ENCODE data around the gene NIPBL. TPM values are rescaled to one million over a fixed set of nuclear protein-coding genes. Genes with fewer than 3 reads are reported as not detected.

Gene NIPBL
- total RNA-seq (2021; ENCODE audit: unreplicated experiment) (45.1 TPM), Bru-seq, nascent RNA (percentile 90 among the genes with signal in this experiment), BruChase-seq, experiment 1, labeled RNA remaining after a 6-hour chase (percentile 83 among the genes with signal in this experiment), BruChase-seq, experiment 2, labeled RNA remaining after a 2-hour chase (percentile 83 among the genes with signal in this experiment)
- polyA plus RNA-seq (2012): 14.4 and 16.5 TPM in 2 replicates
- long read RNA-seq, partial matches to known transcripts: 46 of 58 reads
- long read RNA-seq, other reads (novel, unspliced or antisense): 12 of 58 reads

- CTCF ChIA-PET: interaction anchor here (0.9 to 2.1 kb wide), 4 partner anchors 9 to 151 kb away, joined by 4 to 7 read pairs (median 6); no protein-coding TSS in a partner anchor
- peaks cover 9% of the 10 kb centered on the region; the same call in 1 of the 2 replicates for H4K20me1 ChIP-seq (ENCODE audit: insufficient read depth)
- peak within 1 kb of the TSS; percentile 89 for H3K9ac ChIP-seq (ENCODE audit: low read length)
- no TSS peak for BruUV-seq (replicated peaks)
- no peaks in the 10 kb centered on the region for H3K9me2 ChIP-seq (ENCODE audit: insufficient read depth)
- H3K27ac ChIP-seq (ENCODE audit: low read depth, low read length): peak within 1 kb of the TSS; percentile 97
- TF ChIP-seq JUND (IDR thresholded peaks at IDR 0.05): no peak
- TF ChIP-seq YY1 (IDR thresholded peaks at IDR 0.05; ENCODE audit: extremely low read depth, insufficient replicate concordance, low read depth, low read length): peak; percentile 84
- TF ChIP-seq POLR2A (IDR thresholded peaks at IDR 0.05; ENCODE audit: borderline replicate concordance, extremely low read depth, insufficient read depth, insufficient read length): peak; percentile 89
- TF ChIP-seq EZH2phosphoT487 (IDR thresholded peaks at IDR 0.05; ENCODE audit: borderline replicate concordance): no peak
- peak; percentile 94 for TF ChIP-seq POLR2AphosphoS5 (IDR thresholded peaks at IDR 0.05; ENCODE audit: low read depth, low read length)
- no peak; the same call in 1 of the 2 replicates for TF ChIP-seq SP1 (IDR thresholded peaks at IDR 0.05; ENCODE audit: low read depth)
- TF ChIP-seq ZNF274 (IDR thresholded peaks at IDR 0.05; ENCODE audit: low read depth, low read length): no peak
- no peak for TF ChIP-seq RAD21 (IDR thresholded peaks at IDR 0.05; ENCODE audit: low read depth)
- TF ChIP-seq EGR1 (IDR thresholded peaks at IDR 0.05; ENCODE audit: low read depth): peak; percentile 54
- no peak for TF ChIP-seq REST (IDR thresholded peaks at IDR 0.05; ENCODE audit: low read depth)
- peak; percentile 45 for TF ChIP-seq MAX (IDR thresholded peaks at IDR 0.05)
- 0 out of 2 replicates have a peak, but pooled peaks have one; percentile 1 for TF ChIP-seq CBX3 (IDR thresholded peaks at IDR 0.05; ENCODE audit: low read depth)
- TF ChIP-seq ZFX (IDR thresholded peaks at IDR 0.05): peak; percentile 69
- TF ChIP-seq FOSL1 (IDR thresholded peaks at IDR 0.05; ENCODE audit: low read depth): no peak
- no peak; the same call in 1 of the 2 replicates for TF ChIP-seq ELF1 (IDR thresholded peaks at IDR 0.05; ENCODE audit: borderline replicate concordance, low read depth)
- TF ChIP-seq TCF7L2 (IDR thresholded peaks at IDR 0.05; ENCODE audit: borderline replicate concordance, extremely low read depth, insufficient read depth, insufficient read length): peak; percentile 70
- TF ChIP-seq CTCF (IDR thresholded peaks at IDR 0.05 in 2 of 3, conservative IDR thresholded peaks at IDR 0.05 in 1 of 3; ENCODE audit: borderline replicate concordance in 1 of 3, insufficient read depth in 1 of 3, low read depth in 2 of 3, low read length in 2 of 3): no peak
- H3K9me3 ChIP-seq (ENCODE audit: control insufficient read depth in 1 of 2, insufficient read depth in 1 of 2, low read depth in 1 of 2, low read length in 2 of 2): no peaks in the 10 kb centered on the region
- peaks cover 91% of the 10 kb centered on the region for H3K79me2 ChIP-seq (ENCODE audit: insufficient read depth, low read length)
- H3K27me3 ChIP-seq (ENCODE audit: insufficient read depth, low read length): no peaks in the 10 kb centered on the region
- RAD21 ChIA-PET (ENCODE audit: low non-redundant PET in 1 of 2, low total read pairs in 2 of 2, uncharacterized antibody in 2 of 2, unreplicated experiment in 2 of 2): no interaction called here
- H2AFZ ChIP-seq (ENCODE audit: low read depth, low read length, poor library complexity, severe bottlenecking): peak within 1 kb of the TSS; percentile 62
- POLR2A ChIA-PET: interaction anchor here (0.7 to 1.5 kb wide), 2 partner anchors 9 to 375 kb away, joined by 3 read pairs; no protein-coding TSS in a partner anchor
- H3K4me3 ChIP-seq (replicated peaks in 1 of 2; ENCODE audit: low read depth in 1 of 2, low read length in 2 of 2): peak within 1 kb of the TSS; percentile 80 to 91
- peak within 1 kb of the TSS; percentile 87 for H3K4me2 ChIP-seq (ENCODE audit: low read length)
- peaks cover 15 to 23% of the 10 kb centered on the region in 2 experiments; a peak in 3 of 4 replicates for H3K4me1 ChIP-seq (ENCODE audit: control insufficient read depth in 1 of 2, insufficient read depth in 2 of 2, low read length in 2 of 2)
- peak; percentile 82 for ATAC-seq
- intact Hi-C loops (cut with micrococcal nuclease): loop anchor here (2.0 to 10.0 kb wide), 3 partner anchors 66 to 132 kb away; no protein-coding TSS in a partner anchor
- no peaks in the 10 kb centered on the region for H3K36me3 ChIP-seq (ENCODE audit: control insufficient read depth in 1 of 2, insufficient read depth in 2 of 2, low read length in 2 of 2)
- peak; percentile 86 for DNase-seq (ENCODE audit: low read depth, low spot score)
Measured at GRCh38 chr5:36876299-36876964, at the start of gene NIPBL. Gene NIPBL (plus strand): TSS chr5:36876769. CDS start chr5:36953697, 76,928 bp downstream.
